Neural cell (in vitro differentiated cells): ENCODE data around the gene TBCC. TPM values are rescaled to one million over a fixed set of nuclear protein-coding genes. Genes with fewer than 3 reads are reported as not detected.

Experiments
- H2AFZ ChIP-seq: fragments of 200-600, 300-800 bp; sonication (generic), shearing (Covaris generic); 2 replicates; pipeline ENCODE4 v1.6.0; 2014; ENCODE audit warnings: low read depth, mild to moderate bottlenecking, antibody characterized with exemption, low read length, moderate library complexity
- H3F3A ChIP-seq: fragments of 200-600 bp; shearing (Covaris generic); 2 replicates; pipeline ENCODE4 v1.6.1; 2016; ENCODE audit warnings: mild to moderate bottlenecking, moderate library complexity, mixed read lengths, antibody characterized with exemption, low read length; ENCODE audit not compliant: insufficient read depth, poor library complexity, severe bottlenecking
- H3K27ac ChIP-seq: fragments of 200-600, 300-800 bp; sonication (generic), shearing (Covaris generic); 2 replicates; pipeline ENCODE4 v1.5.1; 2014; ENCODE audit warnings: mild to moderate bottlenecking, low read length, moderate library complexity
- H3K27me3 ChIP-seq: fragments of 300-800, 200-600 bp; sonication (generic), shearing (Covaris generic); 2 replicates; pipeline ENCODE4 v1.6.0; 2014; ENCODE audit warnings: mild to moderate bottlenecking, low read depth, low read length, moderate library complexity; ENCODE audit not compliant: insufficient read depth
- H3K36me3 ChIP-seq: fragments of 300-800, 200-600 bp; sonication (generic), shearing (Covaris generic); 2 replicates; pipeline ENCODE4 v1.5.1; 2014; ENCODE audit warnings: mild to moderate bottlenecking, antibody characterized with exemption, low read length, moderate library complexity; ENCODE audit not compliant: insufficient read depth
- H3K4me2 ChIP-seq: fragments of 300-800, 200-600 bp; sonication (generic), shearing (Covaris generic); 2 replicates; pipeline ENCODE4 v1.6.0; 2014; ENCODE audit warnings: mild to moderate bottlenecking, low read length
- H3K4me3 ChIP-seq: fragments of 300-800, 200-600 bp; sonication (generic), shearing (Covaris generic); 2 replicates; pipeline ENCODE4 v1.5.1; 2014; ENCODE audit warnings: mild to moderate bottlenecking, low read length, moderate library complexity
- H3K79me2 ChIP-seq: fragments of 200-600 bp; shearing (Covaris generic); replicated peaks from 2 replicates; pipeline ENCODE4 v1.6.0; 2014; ENCODE audit warnings: mild to moderate bottlenecking, low read length, moderate library complexity; ENCODE audit not compliant: insufficient read depth
- H3K9ac ChIP-seq: fragments of 300-800, 200-600 bp; sonication (generic), shearing (Covaris generic); 2 replicates; pipeline ENCODE4 v1.6.1; 2016; ENCODE audit warnings: mild to moderate bottlenecking, low read length, mixed read lengths
- H3K9me2 ChIP-seq: fragments of 200-600 bp; shearing (Covaris generic); 2 replicates; pipeline ENCODE4 v1.6.1; 2016; ENCODE audit warnings: mild to moderate bottlenecking, low read length, mixed read lengths; ENCODE audit not compliant: insufficient read depth
- H3K9me3 ChIP-seq: fragments of 200-600, 300-800 bp; sonication (generic), shearing (Covaris generic); 2 replicates; pipeline ENCODE4 v1.6.1; 2016; ENCODE audit warnings: mild to moderate bottlenecking, mixed run types, low read length, moderate library complexity, mixed read lengths
- H4K20me1 ChIP-seq: fragments of 200-600 bp; shearing (Covaris generic); 2 replicates; pipeline ENCODE4 v1.6.1; 2016; ENCODE audit warnings: mild to moderate bottlenecking, mixed run types; ENCODE audit not compliant: insufficient read depth
- EP300 ChIP-seq: fragments of 450-650 bp; conservative IDR thresholded peaks from 2 replicates; pipeline ENCODE4 v1.6.1; 2014; ENCODE audit warnings: antibody characterized with exemption, mild to moderate bottlenecking, moderate library complexity; ENCODE audit not compliant: poor library complexity, severe bottlenecking
- EZH2 ChIP-seq: fragments of 200-600, 300-800 bp; shearing (Covaris generic), sonication (generic); IDR thresholded peaks from 2 replicates; pipeline ENCODE4 v1.6.1; 2014; ENCODE audit warnings: antibody characterized with exemption, low read length, borderline replicate concordance, mild to moderate bottlenecking; ENCODE audit not compliant: insufficient read depth, poor library complexity, severe bottlenecking
- MXI1 ChIP-seq: fragments of 450-650 bp; conservative IDR thresholded peaks from 2 replicates; pipeline ENCODE4 v1.6.1; 2014; ENCODE audit warnings: antibody characterized with exemption, mild to moderate bottlenecking; ENCODE audit not compliant: poor library complexity, severe bottlenecking
- POLR2AphosphoS5 ChIP-seq: IDR thresholded peaks from 2 replicates; pipeline ENCODE4 v1.6.1; 2012
- RAD21 ChIP-seq: fragments of 450-650 bp; conservative IDR thresholded peaks from 2 replicates; pipeline ENCODE4 v1.6.1; 2014; ENCODE audit warnings: antibody characterized with exemption, mild to moderate bottlenecking, moderate library complexity
- SMC3 ChIP-seq: fragments of 450-650 bp; conservative IDR thresholded peaks from 2 replicates; pipeline ENCODE4 v1.6.1; 2014; ENCODE audit warnings: antibody characterized with exemption, mild to moderate bottlenecking, moderate library complexity; ENCODE audit not compliant: poor library complexity
- TAF1 ChIP-seq: IDR thresholded peaks from 2 replicates; pipeline ENCODE4 v1.6.1; 2012; ENCODE audit warnings: low read depth
- polyA minus RNA-seq: library from RNA; depleted of rRNA, polyadenylated mRNA; stranded (reverse); fragments of >200 nt; gene quantifications from 2 replicates; pipeline ENCODE4 v1.2.3, GENCODE V29; 2014
- polyA plus RNA-seq: library from polyadenylated mRNA; depleted of rRNA; stranded (reverse); fragments of >200 nt; gene quantifications from 2 replicates; pipeline ENCODE4 v1.2.3, GENCODE V29; 2014
- TF ChIP-seq, protein P1 (sequence below): IDR thresholded peaks from 2 replicates; pipeline ENCODE4 v1.6.1; 2012; ENCODE audit warnings: borderline replicate concordance
- TF ChIP-seq, protein P2 (sequence below): fragments of 450-650 bp; IDR thresholded peaks from 2 replicates; pipeline ENCODE4 v1.5.1; 2014; ENCODE audit warnings: antibody characterized with exemption, mild to moderate bottlenecking, moderate library complexity; ENCODE audit not compliant: poor library complexity, severe bottlenecking

TBCC gene, protein sequence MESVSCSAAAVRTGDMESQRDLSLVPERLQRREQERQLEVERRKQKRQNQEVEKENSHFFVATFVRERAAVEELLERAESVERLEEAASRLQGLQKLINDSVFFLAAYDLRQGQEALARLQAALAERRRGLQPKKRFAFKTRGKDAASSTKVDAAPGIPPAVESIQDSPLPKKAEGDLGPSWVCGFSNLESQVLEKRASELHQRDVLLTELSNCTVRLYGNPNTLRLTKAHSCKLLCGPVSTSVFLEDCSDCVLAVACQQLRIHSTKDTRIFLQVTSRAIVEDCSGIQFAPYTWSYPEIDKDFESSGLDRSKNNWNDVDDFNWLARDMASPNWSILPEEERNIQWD
- 112 and 125 TPM in 2 replicates for polyA plus RNA-seq
- polyA minus RNA-seq = 97.4 and 111 TPM in 2 replicates

DNA sequence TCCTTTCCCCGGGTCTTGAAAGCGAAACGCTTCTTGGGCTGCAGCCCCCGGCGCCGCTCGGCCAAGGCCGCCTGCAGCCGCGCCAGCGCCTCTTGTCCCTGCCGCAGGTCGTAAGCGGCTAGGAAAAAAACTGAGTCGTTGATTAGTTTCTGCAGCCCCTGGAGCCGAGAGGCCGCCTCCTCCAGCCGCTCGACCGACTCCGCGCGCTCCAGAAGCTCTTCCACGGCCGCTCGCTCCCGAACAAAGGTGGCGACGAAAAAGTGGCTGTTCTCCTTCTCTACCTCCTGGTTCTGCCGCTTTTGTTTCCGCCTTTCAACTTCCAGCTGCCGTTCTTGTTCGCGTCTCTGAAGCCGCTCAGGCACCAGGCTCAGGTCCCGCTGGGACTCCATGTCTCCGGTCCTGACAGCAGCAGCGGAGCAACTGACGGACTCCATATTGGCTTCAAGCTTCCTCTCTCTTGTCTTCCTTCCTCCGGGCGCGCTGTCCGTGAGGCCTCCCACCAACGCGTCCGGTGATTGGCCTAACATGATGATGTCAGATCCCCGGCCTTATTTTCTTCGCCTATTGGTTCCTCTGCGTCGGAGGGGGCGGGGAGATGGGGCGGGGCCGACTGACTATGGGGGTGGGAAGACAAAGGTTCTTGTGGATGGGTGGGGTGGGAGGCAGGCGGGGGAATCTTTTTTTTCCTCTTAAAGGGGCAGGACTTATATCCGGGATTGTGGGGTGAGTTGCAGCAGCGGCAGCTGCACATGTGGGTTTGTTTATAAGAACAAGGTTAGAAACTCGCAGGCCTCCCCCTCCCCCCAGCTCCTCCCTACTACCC lies at the start of gene TBCC:
Gene TBCC, minus strand, starts transcription at position 464 of the 823 bp plus-strand sequence. Its CDS starts 30 bp downstream, at position 434.
- Histone ChIP-seq H2AFZ (peak within 1 kb of the TSS; percentile 52), H3F3A (peaks cover 18% of the 10 kb centered on the region), H3K27me3 (no peaks in the 10 kb centered on the region), H3K79me2 (peaks cover 23% of the 10 kb centered on the region), H3K9me2 (no peaks in the 10 kb centered on the region), H3K9me3 (no peaks in the 10 kb centered on the region), H3K27ac (peak within 1 kb of the TSS; percentile 97), H3K9ac (peak within 1 kb of the TSS; percentile 98), H3K4me3 (peak within 1 kb of the TSS; percentile 98), H4K20me1 (no peaks in the 10 kb centered on the region), H3K4me2 (peak within 1 kb of the TSS; percentile 98), H3K36me3 (no peaks in the 10 kb centered on the region)
- peak; percentile 99 for TF ChIP-seq POLR2AphosphoS5
- TF ChIP-seq, protein P1, sequence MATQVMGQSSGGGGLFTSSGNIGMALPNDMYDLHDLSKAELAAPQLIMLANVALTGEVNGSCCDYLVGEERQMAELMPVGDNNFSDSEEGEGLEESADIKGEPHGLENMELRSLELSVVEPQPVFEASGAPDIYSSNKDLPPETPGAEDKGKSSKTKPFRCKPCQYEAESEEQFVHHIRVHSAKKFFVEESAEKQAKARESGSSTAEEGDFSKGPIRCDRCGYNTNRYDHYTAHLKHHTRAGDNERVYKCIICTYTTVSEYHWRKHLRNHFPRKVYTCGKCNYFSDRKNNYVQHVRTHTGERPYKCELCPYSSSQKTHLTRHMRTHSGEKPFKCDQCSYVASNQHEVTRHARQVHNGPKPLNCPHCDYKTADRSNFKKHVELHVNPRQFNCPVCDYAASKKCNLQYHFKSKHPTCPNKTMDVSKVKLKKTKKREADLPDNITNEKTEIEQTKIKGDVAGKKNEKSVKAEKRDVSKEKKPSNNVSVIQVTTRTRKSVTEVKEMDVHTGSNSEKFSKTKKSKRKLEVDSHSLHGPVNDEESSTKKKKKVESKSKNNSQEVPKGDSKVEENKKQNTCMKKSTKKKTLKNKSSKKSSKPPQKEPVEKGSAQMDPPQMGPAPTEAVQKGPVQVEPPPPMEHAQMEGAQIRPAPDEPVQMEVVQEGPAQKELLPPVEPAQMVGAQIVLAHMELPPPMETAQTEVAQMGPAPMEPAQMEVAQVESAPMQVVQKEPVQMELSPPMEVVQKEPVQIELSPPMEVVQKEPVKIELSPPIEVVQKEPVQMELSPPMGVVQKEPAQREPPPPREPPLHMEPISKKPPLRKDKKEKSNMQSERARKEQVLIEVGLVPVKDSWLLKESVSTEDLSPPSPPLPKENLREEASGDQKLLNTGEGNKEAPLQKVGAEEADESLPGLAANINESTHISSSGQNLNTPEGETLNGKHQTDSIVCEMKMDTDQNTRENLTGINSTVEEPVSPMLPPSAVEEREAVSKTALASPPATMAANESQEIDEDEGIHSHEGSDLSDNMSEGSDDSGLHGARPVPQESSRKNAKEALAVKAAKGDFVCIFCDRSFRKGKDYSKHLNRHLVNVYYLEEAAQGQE = peak; percentile 98
- TF ChIP-seq, protein P2, sequence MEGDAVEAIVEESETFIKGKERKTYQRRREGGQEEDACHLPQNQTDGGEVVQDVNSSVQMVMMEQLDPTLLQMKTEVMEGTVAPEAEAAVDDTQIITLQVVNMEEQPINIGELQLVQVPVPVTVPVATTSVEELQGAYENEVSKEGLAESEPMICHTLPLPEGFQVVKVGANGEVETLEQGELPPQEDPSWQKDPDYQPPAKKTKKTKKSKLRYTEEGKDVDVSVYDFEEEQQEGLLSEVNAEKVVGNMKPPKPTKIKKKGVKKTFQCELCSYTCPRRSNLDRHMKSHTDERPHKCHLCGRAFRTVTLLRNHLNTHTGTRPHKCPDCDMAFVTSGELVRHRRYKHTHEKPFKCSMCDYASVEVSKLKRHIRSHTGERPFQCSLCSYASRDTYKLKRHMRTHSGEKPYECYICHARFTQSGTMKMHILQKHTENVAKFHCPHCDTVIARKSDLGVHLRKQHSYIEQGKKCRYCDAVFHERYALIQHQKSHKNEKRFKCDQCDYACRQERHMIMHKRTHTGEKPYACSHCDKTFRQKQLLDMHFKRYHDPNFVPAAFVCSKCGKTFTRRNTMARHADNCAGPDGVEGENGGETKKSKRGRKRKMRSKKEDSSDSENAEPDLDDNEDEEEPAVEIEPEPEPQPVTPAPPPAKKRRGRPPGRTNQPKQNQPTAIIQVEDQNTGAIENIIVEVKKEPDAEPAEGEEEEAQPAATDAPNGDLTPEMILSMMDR = no peak
- peak; percentile 72 for TF ChIP-seq MXI1
- TF ChIP-seq RAD21 = no peak
- TF ChIP-seq EZH2 = no peak
- TF ChIP-seq EP300 = peak; percentile 43
- peak; percentile 99 for TF ChIP-seq TAF1
- no peak for TF ChIP-seq SMC3

DNA sequence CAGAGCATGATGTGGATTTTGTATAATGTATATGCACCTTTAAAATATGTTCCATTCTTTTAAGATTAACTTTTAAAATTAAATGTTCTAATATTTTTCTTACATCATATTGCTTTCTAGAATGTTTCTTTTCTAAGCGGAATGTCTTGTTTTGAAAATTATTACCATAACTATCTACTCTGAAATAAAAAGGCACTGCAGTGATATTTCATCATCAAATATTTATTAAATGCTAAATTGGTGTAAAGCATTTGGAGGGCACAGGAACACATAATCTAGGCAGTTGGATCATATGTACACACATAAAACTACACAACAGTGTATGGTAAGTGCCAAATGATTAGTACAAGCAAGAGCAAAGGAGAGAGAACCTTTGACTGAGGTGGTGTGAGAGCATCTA lies 49.7 kb upstream of the TBCC start:
- Histone ChIP-seq H3K79me2 (peaks cover 14% of the 10 kb centered on the region), H3K36me3 (no peaks in the 10 kb centered on the region), H3K27me3 (no peaks in the 10 kb centered on the region), H4K20me1 (no peaks in the 10 kb centered on the region), H3K27ac (no peak overlapping the region), H3K9me2 (no peaks in the 10 kb centered on the region), H3K9ac (no peak overlapping the region), H3K4me3 (no peak overlapping the region), H3F3A (peaks cover 6% of the 10 kb centered on the region), H2AFZ (no peak overlapping the region), H3K4me2 (no peak overlapping the region), H3K9me3 (no peaks in the 10 kb centered on the region)
- TF ChIP-seq SMC3 = no peak
- TF ChIP-seq, protein P1 = no peak
- TF ChIP-seq POLR2AphosphoS5 = no peak
- TF ChIP-seq MXI1 = no peak
- no peak for TF ChIP-seq EP300
- TF ChIP-seq RAD21 = no peak
- no peak for TF ChIP-seq EZH2
- TF ChIP-seq TAF1 = no peak
- TF ChIP-seq, protein P2 = no peak
